Measurements from ENCODE around the gene ALDH1A2. TPM values are rescaled to one million over a fixed set of nuclear protein-coding genes. Genes with fewer than 3 reads are reported as not detected.

The ALDH1A2 gene
- total RNA-seq, 1 donor from 2014 or later = 27.3 TPM

DNA sequence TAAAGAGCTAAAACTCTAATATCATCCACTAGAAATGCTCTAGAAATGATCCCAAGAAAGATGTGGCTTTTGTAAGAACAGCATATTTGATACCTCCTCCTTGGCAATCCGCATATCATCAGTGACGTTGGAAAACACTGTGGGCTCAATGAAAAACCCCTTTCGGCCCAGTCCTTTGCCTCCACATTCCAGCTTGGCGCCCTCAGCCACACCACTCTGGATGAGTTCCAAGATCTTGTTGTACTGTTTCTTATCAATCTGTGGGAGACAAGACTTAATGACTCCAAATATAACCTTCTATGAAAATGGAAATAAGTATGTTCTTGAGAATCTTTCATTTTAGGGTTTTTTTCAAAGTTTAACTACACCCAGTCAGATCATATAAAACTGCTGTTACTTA, 103.6 kb downstream of the ALDH1A2 start:
- H3K27me3 ChIP-seq = no peaks in the 10 kb centered on the region
- no peak overlapping the region for H3K4me3 ChIP-seq
- DNase-seq (no peak), ATAC-seq (no peak)
- intact Hi-C loops (cut with DNase I) = no loop called here
- no peak overlapping the region for H3K27ac ChIP-seq
- H3K4me1 ChIP-seq = no peaks in the 10 kb centered on the region
- no peak for TF ChIP-seq CTCF (IDR thresholded peaks at IDR 0.05)
- no peaks in the 10 kb centered on the region for H3K9me3 ChIP-seq
- H3K36me3 ChIP-seq = no peaks in the 10 kb centered on the region

DNA sequence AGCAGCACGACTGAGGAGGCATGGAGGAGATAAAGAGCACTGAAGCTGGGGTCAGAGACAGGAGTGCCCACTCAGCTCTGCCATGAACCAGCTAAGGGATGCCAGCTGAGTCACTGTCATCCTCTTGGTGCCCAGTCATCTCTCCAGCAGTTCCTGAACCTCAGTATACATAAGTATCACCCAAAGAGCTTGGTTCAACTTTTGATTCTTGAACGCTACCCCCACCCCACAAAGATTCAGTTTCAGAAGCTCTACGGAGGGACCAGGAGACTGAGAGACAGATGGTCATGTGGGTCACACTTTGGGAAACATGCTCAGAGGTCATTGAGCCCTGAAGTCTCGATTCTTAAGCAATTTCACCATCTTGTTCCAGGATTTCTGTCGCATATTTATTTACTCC, 108.4 kb downstream of the ALDH1A2 start:
- Histone ChIP-seq H3K36me3 (no peaks in the 10 kb centered on the region), H3K9me3 (no peaks in the 10 kb centered on the region), H3K27ac (no peak overlapping the region), H3K4me1 (no peaks in the 10 kb centered on the region), H3K27me3 (no peaks in the 10 kb centered on the region), H3K4me3 (no peak overlapping the region)
- ATAC-seq = no peak
- intact Hi-C loops (cut with DNase I) = no loop called here
- TF ChIP-seq CTCF (IDR thresholded peaks at IDR 0.05) = no peak
- no peak for DNase-seq

- Histone ChIP-seq H3K27me3 (no peaks in the 10 kb centered on the region), H3K9me3 (no peaks in the 10 kb centered on the region), H3K27ac (no peak overlapping the region), H3K4me3 (no peak overlapping the region), H3K36me3 (no peaks in the 10 kb centered on the region), H3K4me1 (no peaks in the 10 kb centered on the region)
- TF ChIP-seq CTCF (IDR thresholded peaks at IDR 0.05) = no peak
- ATAC-seq (no peak), DNase-seq (no peak)
- intact Hi-C loops (cut with DNase I) = no loop called here
Observed at GRCh38 chr15:57953874-57954273, 111.6 kb downstream of the ALDH1A2 start.

- H3K36me3 ChIP-seq = no peaks in the 10 kb centered on the region
- no peak overlapping the region for H3K27ac ChIP-seq
- intact Hi-C loops (cut with DNase I) = no loop called here
- no peak for DNase-seq
- TF ChIP-seq CTCF (IDR thresholded peaks at IDR 0.05) = no peak
- no peak overlapping the region for H3K4me3 ChIP-seq
- no peaks in the 10 kb centered on the region for H3K27me3 ChIP-seq
- no peaks in the 10 kb centered on the region for H3K4me1 ChIP-seq
- no peak for ATAC-seq
- H3K9me3 ChIP-seq = no peaks in the 10 kb centered on the region
Observed at GRCh38 chr15:57951328-57951932, 114.1 kb downstream of the ALDH1A2 start.

GRCh38 chr15:57950381-57950946, 115.0 kb downstream of the ALDH1A2 start:
- Histone ChIP-seq H3K27me3 (no peaks in the 10 kb centered on the region), H3K36me3 (no peaks in the 10 kb centered on the region), H3K9me3 (no peaks in the 10 kb centered on the region), H3K27ac (no peak overlapping the region), H3K4me1 (no peaks in the 10 kb centered on the region), H3K4me3 (no peak overlapping the region)
- DNase-seq = no peak
- TF ChIP-seq CTCF (IDR thresholded peaks at IDR 0.05) = no peak
- intact Hi-C loops (cut with DNase I) = no loop called here
- ATAC-seq = peak; percentile 86

All from upper lobe of right lung (tissue), 1 donor.